Ascending aorta (tissue), 2 donors: ENCODE data around the gene FDX2. TPM values are rescaled to one million over a fixed set of nuclear protein-coding genes. Genes with fewer than 3 reads are reported as not detected.
A peak's percentile ranks its signal among the peaks of the same experiment; 100 is the strongest.

Experiments used
- DNase-seq, 2 donors: peaks; one replicate each; pipeline ENCODE4 v3.0.0-alpha.2; 2019; ENCODE audit warnings: low spot score in 2 of 2
- H3K27ac ChIP-seq, 2 donors: fragments of 200-600 bp; sonication (generic); one replicate each; pipeline ENCODE4 v1.5.1; 2016 to 2017; ENCODE audit warnings: mild to moderate bottlenecking in 1 of 2
- H3K27me3 ChIP-seq: fragments of 200-600 bp; sonication (generic); one replicate; pipeline ENCODE4 v1.5.1; 2017
- H3K36me3 ChIP-seq, 2 donors: fragments of 200-600 bp; sonication (generic); one replicate each; pipeline ENCODE4 v1.5.1; 2016
- H3K4me1 ChIP-seq, 2 donors: fragments of 200-600 bp; sonication (generic); one replicate each; pipeline ENCODE4 v1.5.1; 2016 to 2017; ENCODE audit warnings: mild to moderate bottlenecking in 1 of 2
- H3K4me3 ChIP-seq, 2 donors: fragments of 200-600 bp; sonication (generic); one replicate each; pipeline ENCODE4 v1.5.1; 2016 to 2017; ENCODE audit warnings: mild to moderate bottlenecking in 1 of 2
- H3K9me3 ChIP-seq, 2 donors: fragments of 200-600 bp; sonication (generic); one replicate each; pipeline ENCODE4 v1.5.1; 2016
- intact Hi-C: fragments of 100-400 bp; cut with DNase I; formaldehyde crosslinking; loops from one replicate; pipeline ENCODE4 v1.15.1; 2023
- total RNA-seq: library from RNA; depleted of rRNA; stranded (reverse); fragments of >200 nt; gene quantifications from one replicate; pipeline ENCODE4 v1.1.0, GENCODE V29; 2016
- TF ChIP-seq, protein P1 (sequence below), 3 experiments: fragments of 200-600 bp in 2 of 3; fragments of 450-650 bp in 1 of 3; sonication (generic) in 2 of 3; IDR thresholded peaks; one replicate each; pipeline ENCODE4 v1.5.1; 2016 to 2019; ENCODE audit warnings: antibody characterized with exemption in 3 of 3, mild to moderate bottlenecking in 1 of 3, moderate library complexity in 1 of 3

The FDX2 gene
- total RNA-seq, 1 donor from 2014 or later = 16.8 TPM

DNA sequence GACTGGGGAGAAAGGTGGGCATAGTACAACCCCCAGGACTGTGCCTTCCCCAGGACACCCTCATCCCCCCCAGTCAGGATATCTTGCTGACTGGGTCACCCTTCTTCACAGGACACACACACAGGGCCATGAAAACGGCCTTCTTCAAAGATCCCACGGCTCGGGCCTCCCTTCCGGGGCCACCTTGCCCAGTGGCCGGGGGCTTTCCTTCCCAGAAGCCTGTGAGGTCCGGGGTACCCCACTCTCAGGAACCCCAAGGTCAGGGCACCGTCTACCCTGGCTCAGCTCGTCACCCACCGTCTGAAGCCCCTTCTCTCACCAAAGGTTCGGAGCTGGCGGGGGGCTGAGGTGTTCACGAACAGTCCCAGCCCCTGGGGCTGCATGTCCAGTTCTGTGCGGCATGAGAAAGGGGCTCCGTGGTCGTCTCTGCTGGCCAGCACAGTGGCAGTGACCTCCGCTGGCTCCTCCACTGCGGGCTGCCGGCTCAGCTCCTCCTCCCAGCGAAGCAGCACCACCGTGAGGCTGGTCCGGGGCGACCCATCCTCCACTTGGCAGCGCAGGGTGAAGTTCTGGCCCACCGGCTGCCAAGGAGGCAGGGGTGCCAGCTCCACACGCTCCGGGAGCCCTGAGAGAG, 19.7 kb upstream of the FDX2 start:
- peaks cover 0 to under 1% of the 10 kb centered on the region in 2 donors for H3K36me3 ChIP-seq
- TF ChIP-seq, protein P1, sequence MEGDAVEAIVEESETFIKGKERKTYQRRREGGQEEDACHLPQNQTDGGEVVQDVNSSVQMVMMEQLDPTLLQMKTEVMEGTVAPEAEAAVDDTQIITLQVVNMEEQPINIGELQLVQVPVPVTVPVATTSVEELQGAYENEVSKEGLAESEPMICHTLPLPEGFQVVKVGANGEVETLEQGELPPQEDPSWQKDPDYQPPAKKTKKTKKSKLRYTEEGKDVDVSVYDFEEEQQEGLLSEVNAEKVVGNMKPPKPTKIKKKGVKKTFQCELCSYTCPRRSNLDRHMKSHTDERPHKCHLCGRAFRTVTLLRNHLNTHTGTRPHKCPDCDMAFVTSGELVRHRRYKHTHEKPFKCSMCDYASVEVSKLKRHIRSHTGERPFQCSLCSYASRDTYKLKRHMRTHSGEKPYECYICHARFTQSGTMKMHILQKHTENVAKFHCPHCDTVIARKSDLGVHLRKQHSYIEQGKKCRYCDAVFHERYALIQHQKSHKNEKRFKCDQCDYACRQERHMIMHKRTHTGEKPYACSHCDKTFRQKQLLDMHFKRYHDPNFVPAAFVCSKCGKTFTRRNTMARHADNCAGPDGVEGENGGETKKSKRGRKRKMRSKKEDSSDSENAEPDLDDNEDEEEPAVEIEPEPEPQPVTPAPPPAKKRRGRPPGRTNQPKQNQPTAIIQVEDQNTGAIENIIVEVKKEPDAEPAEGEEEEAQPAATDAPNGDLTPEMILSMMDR (IDR thresholded peaks at IDR 0.05) = no peak
- H3K4me1 ChIP-seq = peaks cover 4 to 12% of the 10 kb centered on the region in 2 donors
- intact Hi-C loops = loop anchor here (10.0 kb wide), 1 partner anchor 211 kb away; no protein-coding TSS in a partner anchor
- H3K9me3 ChIP-seq = no peaks in the 10 kb centered on the region
- no peak for DNase-seq
- H3K27me3 ChIP-seq = no peaks in the 10 kb centered on the region
- peak overlapping the region; percentile 21 to 48 for H3K27ac ChIP-seq
- H3K4me3 ChIP-seq = peak overlapping the region; percentile 66 to 89

DNA sequence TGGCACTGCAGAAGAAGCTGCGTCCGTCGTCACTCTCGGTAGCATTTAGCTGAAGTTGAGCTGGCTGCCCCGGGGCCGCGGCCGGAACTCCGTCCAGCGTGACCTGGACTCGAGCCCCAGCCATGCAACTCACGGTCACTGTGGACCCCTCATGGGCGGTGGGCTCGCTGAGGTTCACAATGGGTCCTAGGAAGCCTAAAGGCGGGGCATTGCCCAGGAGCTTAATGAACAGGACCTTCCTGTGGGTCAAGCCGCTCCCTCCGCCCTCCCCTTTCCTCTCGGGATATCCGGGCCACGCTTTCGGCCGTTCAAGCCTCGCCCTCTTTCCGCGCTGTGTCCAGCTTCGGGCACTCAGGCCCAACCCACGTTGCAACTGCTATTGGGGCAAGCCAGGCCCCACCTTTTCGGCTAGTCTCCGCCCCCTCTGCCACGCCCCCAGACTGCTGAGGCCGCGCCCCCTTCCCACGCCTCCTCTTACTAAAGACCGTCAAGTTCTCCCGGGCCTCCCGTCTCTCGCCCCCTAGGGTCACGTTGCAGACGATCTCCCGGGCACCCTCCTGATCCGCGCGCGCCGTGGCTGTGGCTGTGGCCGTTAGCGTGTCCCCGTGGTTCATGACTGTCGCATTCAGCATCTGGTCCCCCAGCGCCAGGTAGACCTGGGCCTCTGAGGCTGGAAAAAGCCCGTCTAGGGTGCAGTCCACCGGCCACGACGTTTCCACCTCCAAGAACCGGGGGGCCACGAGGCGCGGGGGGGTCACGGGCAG, 19.0 kb upstream of the FDX2 start:
- peak; percentile 71 to 98 for DNase-seq
- TF ChIP-seq, protein P1 (IDR thresholded peaks at IDR 0.05) = no peak
- Histone ChIP-seq H3K36me3 (peaks cover 6 to 8% of the 10 kb centered on the region in 2 donors), H3K27ac (peak overlapping the region; percentile 76 to 94), H3K4me3 (peak overlapping the region; percentile 66 to 89), H3K9me3 (no peaks in the 10 kb centered on the region), H3K4me1 (peaks cover 4 to 12% of the 10 kb centered on the region in 2 donors), H3K27me3 (no peaks in the 10 kb centered on the region)
- intact Hi-C loops = loop anchor here (5.0 to 10.0 kb wide), 2 partner anchors 82 to 210 kb away; partner anchors contain the start of gene MRPL4

DNA sequence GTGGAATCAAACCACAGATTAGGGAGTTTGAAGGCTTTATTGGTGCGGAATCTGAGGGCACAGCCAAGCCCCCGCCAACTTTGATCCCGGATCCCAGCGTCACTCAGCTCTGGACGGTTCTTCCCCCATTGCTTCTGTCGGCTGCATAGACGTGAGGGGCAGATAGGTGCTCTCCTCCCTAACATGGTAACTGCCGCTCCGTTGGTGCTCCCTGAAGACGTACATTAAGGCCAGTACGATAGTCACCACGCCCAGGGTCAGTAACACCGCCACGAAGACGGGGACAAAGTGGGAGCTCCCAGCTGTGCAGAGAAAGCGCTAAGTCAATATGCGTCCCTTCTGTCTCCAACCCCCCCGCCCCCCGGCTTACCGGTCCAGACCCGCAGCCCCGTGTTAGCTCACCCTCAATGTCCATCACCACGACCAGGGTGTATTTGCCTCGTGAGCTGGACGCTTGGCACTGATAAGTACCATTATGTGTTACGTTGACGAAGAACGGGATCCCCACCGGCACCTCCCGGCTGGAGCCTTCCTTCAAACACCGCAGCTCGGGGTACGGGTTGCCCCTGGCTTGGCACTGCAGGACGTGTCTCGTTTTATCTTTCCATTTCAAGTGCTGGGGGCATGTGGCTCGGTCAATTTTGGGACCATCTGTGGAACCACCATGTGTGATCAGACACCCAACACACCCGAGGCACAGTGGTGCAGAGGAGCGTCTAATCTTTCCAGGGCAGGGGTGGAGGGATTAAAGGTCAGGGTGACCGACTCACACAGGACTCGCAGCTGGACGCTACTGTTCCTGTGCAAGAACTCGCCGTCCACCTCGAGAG, 18.2 kb upstream of the FDX2 start:
- Histone ChIP-seq H3K4me1 (peaks cover 4 to 12% of the 10 kb centered on the region in 2 donors), H3K36me3 (peaks cover 14 to 16% of the 10 kb centered on the region in 2 donors), H3K27ac (peak overlapping the region; percentile 76 to 94), H3K9me3 (no peaks in the 10 kb centered on the region), H3K27me3 (no peaks in the 10 kb centered on the region), H3K4me3 (peak overlapping the region; percentile 66 to 89)
- TF ChIP-seq, protein P1 (IDR thresholded peaks at IDR 0.05) = no peak
- no peak for DNase-seq
- intact Hi-C loops = loop anchor here (1.0 to 10.0 kb wide), 5 partner anchors 46 to 209 kb away; partner anchors contain the start of genes CDC37, ICAM1, MRPL4 and TYK2

DNA sequence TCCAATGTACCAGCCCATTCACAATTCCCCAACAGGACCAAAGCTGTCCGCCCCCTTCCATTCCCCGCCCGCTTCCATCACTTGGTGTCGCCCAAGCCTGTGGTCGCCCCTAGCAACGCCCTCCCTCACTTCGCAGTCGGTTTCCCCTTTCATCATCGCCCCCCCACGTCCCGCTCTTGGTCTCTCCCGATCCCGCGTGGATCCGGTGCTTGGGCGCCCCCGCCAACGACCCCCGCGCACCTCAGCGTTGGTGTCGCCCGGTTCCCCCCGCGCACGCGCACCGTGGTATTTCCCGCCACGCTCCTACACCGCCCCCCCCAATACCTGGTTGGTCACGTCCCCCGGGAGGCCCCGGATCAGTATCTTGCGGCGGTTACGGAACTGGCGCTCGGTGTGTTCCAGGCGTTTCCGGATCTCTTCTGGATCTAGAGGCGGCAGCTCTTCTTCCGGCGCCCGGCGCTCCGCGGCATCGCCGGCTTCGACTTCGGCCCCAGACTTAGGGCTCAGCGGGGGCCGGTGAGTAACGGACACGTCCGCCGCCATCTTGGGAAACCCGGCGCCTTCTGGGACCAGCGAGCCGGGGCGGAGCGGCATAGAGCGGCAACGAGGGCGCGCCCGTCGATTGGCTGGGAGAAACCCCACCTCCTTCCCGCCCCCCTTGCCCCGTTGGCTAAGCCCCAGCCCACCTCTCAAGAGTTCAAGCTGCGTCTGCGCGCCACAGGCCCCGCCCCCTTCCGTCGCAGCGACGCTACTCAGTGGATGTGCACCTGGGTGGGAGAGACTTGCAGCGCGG, 17.3 kb upstream of the FDX2 start, which contains the start of gene RAVER1:
Gene RAVER1, minus strand, starts transcription at position 565 of the 793 bp plus-strand sequence. Its CDS starts 22 bp downstream, at position 543.
- intact Hi-C loops = loop anchor here (1.0 to 10.0 kb wide), 5 partner anchors 47 to 208 kb away; partner anchors contain the start of genes CDC37, ICAM1, MRPL4 and TYK2
- H3K27ac ChIP-seq = peak within 1 kb of the TSS; percentile 87 to 94
- no peaks in the 10 kb centered on the region for H3K9me3 ChIP-seq
- peaks cover 22 to 24% of the 10 kb centered on the region in 2 donors for H3K36me3 ChIP-seq
- peak within 1 kb of the TSS; percentile 66 to 89 for H3K4me3 ChIP-seq
- no peaks in the 10 kb centered on the region for H3K27me3 ChIP-seq
- H3K4me1 ChIP-seq = peaks cover 4 to 12% of the 10 kb centered on the region in 2 donors
- TF ChIP-seq, protein P1 (IDR thresholded peaks at IDR 0.05) = no peak
- peak; percentile 86 to 99 for DNase-seq
